Nephron progenitor cell (in vitro differentiated cells): ENCODE measurements around the gene CTNNA2.
A peak's percentile ranks its signal among the peaks of the same experiment; 100 is the strongest.

Source experiments
- DNase-seq: peaks from one replicate; pipeline ENCODE4 v3.0.0; 2021
- H3K27ac Mint-ChIP-seq: 2 replicates; pipeline ENCODE4 v1.8.0; 2021; ENCODE audit warnings: mild to moderate bottlenecking, moderate library complexity, mixed read lengths
- H3K27me3 Mint-ChIP-seq: 2 replicates; pipeline ENCODE4 v1.8.0; 2021; ENCODE audit warnings: mild to moderate bottlenecking, low read depth, mixed read lengths; ENCODE audit not compliant: poor library complexity
- H3K36me3 Mint-ChIP-seq: 2 replicates; pipeline ENCODE4 v1.8.0; 2021; ENCODE audit warnings: low read depth, mixed read lengths
- H3K4me1 Mint-ChIP-seq: 2 replicates; pipeline ENCODE4 v1.8.0; 2021; ENCODE audit warnings: mixed read lengths
- H3K4me3 Mint-ChIP-seq: 2 replicates; pipeline ENCODE4 v1.8.0; 2021; ENCODE audit warnings: mild to moderate bottlenecking, moderate library complexity, mixed read lengths
- H3K9me3 Mint-ChIP-seq: 2 replicates; pipeline ENCODE4 v1.8.0; 2021; ENCODE audit warnings: mild to moderate bottlenecking, moderate library complexity, mixed read lengths
- CTCF ChIP-seq: fragments of 200-600 bp; sonication (generic); IDR thresholded peaks from 2 replicates; pipeline ENCODE4 v1.5.0; 2021; ENCODE audit warnings: antibody characterized with exemption

The CTNNA2 gene

DNA sequence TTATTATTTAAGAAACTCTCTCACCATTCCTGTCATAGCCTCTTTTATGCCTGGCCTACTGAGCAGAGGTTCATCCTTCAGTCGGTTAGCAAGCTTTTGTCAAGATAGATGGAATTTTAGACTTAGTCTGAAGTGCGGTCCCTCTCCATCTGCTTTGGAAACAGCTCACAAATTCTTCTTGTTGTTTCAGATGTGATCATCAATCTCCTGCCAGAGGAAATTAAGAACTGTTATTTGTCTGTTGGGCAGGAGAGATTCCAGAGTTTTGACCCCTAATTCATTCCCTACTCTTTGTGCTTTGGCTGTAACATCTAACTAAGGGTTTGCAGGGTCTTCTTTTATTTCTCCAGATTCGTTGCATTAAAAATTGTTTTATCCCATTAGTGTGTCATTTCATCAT lies 735.3 kb downstream of the CTNNA2 start:
- no peak for DNase-seq
- Mint-ChIP-seq H3K36me3 (no peaks in the 10 kb centered on the region), H3K27ac (no peak overlapping the region), H3K4me3 (no peak overlapping the region), H3K4me1 (peaks cover 6% of the 10 kb centered on the region), H3K9me3 (no peaks in the 10 kb centered on the region), H3K27me3 (no peaks in the 10 kb centered on the region)
- no peak for TF ChIP-seq CTCF

DNA sequence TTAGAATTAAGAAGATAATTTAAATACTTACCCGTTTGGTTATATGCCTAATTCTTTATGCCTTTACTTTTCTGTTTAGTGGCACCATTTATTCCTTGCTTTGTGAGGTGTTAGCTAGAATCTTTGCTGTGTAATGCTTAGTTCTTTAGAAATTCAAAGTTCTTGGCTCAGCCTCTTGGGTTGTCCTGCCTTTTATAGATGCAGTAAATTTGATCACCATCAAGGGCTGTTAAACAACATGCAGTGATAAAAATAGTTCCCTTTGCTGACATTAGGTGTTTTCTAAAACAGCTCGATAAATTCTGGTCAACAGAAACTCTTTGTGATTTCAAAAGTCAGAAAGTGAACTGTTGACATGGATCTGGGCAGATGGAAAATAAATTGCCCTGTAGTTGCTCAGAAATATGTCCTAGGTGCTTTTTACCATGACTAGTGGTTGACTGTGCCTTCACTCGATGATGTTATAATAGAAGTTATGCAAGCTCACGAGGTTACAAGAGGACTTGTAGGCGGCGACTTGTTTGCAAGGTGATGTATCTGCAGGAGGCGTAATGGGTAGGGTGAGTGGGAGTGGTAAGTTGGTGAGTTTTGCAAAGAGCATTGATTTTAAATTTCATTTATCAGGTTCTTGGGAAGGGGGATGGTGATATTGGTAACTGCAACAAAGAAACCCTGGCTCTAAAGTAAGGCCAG lies 739.6 kb downstream of the CTNNA2 start:
- Mint-ChIP-seq H3K9me3 (no peaks in the 10 kb centered on the region), H3K4me1 (peaks cover 6% of the 10 kb centered on the region), H3K4me3 (no peak overlapping the region), H3K27me3 (peaks cover 3% of the 10 kb centered on the region), H3K27ac (no peak overlapping the region), H3K36me3 (no peaks in the 10 kb centered on the region)
- DNase-seq, result no peak
- TF ChIP-seq CTCF, result no peak

DNA sequence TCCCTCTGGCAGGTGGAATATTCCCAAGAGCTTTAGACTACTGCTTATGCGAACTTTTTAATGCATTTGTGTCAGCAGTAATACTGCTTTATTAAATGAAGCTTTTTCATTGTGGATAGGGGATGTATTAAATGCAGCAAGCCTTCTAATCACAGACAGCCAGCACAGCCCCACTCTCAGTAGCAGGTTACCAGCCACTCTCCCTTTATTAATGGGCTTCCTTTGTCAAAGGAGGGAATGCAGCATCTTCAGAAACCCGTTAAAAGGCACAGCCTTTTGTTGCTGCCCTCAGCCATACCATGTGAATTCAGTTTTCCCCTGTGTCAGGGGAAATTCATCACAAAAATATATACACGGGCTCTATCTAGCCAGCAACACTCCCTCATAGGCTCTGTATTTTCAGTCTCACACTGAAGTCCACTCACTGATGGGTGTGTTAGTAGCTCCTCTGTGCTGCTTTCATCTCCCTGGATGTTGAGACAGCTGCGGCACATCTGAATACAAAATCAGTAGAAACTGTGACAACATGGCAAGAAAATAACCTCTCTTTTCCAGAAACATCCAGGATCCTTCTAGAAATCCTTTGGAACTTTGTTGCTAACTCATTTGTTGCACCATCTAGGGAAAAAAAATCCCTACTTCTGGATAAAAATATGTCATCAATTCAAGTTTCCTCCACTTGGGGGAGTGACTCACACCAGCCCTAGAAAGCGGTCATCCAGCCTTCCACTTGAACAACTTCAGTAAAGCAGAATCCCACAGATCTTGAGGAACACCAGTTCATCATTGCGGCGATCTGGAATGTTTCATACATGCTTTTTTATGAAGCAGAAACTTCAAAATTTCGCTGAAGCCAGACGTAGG lies 743.3 kb downstream of the CTNNA2 start:
- Mint-ChIP-seq H3K4me3 (no peak overlapping the region), H3K27ac (no peak overlapping the region), H3K4me1 (no peaks in the 10 kb centered on the region), H3K9me3 (no peaks in the 10 kb centered on the region), H3K36me3 (no peaks in the 10 kb centered on the region), H3K27me3 (peaks cover 6% of the 10 kb centered on the region)
- peak; percentile 6 for DNase-seq
- TF ChIP-seq CTCF, result peak; percentile 30

DNA sequence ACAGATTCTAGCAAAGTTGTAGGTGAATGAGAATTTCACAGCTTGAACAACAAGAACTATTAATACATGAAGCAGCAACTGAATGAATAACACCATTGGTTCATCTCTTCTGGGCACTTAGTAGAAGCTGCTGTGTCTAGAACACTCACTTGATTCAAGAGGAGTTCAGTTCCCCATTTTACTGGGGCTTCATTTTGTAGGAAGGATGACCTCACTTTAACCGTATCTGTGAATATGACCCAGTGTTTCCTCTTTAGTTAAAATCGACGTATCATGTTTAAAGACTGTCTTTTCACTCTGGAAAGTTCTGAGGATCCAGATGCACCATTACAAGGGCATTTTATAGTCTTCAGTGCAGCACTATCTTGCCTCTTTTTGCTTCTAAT lies 743.9 kb downstream of the CTNNA2 start:
- Mint-ChIP-seq H3K27me3 (peaks cover 6% of the 10 kb centered on the region), H3K4me3 (no peak overlapping the region), H3K36me3 (no peaks in the 10 kb centered on the region), H3K27ac (no peak overlapping the region), H3K4me1 (no peaks in the 10 kb centered on the region), H3K9me3 (no peaks in the 10 kb centered on the region)
- no peak for DNase-seq
- no peak for TF ChIP-seq CTCF

DNA sequence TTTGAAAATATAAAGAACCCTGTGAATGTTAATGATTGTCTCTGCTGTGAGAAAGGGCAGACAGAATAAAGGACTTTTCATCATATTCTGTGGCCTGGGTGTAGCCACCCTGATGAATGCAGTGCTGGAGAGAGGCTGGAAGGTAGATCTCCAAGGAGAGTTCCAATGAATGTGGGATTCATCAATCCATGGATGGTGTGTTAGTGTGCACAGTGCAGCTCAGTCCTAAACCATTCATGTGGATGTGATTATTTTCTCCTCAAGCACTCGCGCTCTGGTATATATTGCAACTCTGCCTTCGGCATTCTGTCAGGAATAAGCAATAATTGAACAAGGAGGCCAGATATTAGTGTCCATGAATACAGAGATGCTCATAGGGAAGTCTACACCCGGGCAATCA lies 744.6 kb downstream of the CTNNA2 start:
- H3K9me3 Mint-ChIP-seq, result no peaks in the 10 kb centered on the region
- TF ChIP-seq CTCF, result no peak
- no peaks in the 10 kb centered on the region for H3K36me3 Mint-ChIP-seq
- DNase-seq, result no peak
- no peak overlapping the region for H3K27ac Mint-ChIP-seq
- no peak overlapping the region for H3K4me3 Mint-ChIP-seq
- peaks cover 6% of the 10 kb centered on the region for H3K27me3 Mint-ChIP-seq
- H3K4me1 Mint-ChIP-seq, result no peaks in the 10 kb centered on the region
